IMR-90 (cell line): ENCODE data around the gene THPO. TPM values are rescaled to one million over a fixed set of nuclear protein-coding genes. Genes with fewer than 3 reads are reported as not detected.

Experiments used
- ATAC-seq: fragments of 200-7000 bp; cut with Tn5 transposase; 2 replicates; pipeline ENCODE4 v1.9.1; 2020; ENCODE audit warnings: low read depth, mild to moderate bottlenecking, moderate library complexity
- BruUV-seq: library from RNA; stranded (reverse); fragments of 400-500 nt; replicated peaks from 2 replicates; lab custom pipeline; 2021; lab: Mats Ljungman, UMichigan
- CTCF ChIA-PET: fragments of 300-600 bp; formaldehyde crosslinking; extraction: SDS; loops from one replicate; lab custom pipeline; 2021; ENCODE audit warnings: antibody characterized with exemption; lab: Yijun Ruan, JAX
- POLR2A ChIA-PET: fragments of 300-600 bp; sonication (Branson Sonifier 250); formaldehyde crosslinking; loops from one replicate; lab custom pipeline; 2022; ENCODE audit warnings: antibody characterized with exemption; ENCODE audit not compliant: unreplicated experiment; lab: Charles Lee
- DNase-seq: peaks from one replicate; pipeline ENCODE4 v3.0.0; 2013
- H2AFZ ChIP-seq: replicated peaks from 2 replicates; pipeline ENCODE3; 2013; ENCODE audit warnings: low read length, mild to moderate bottlenecking; ENCODE audit not compliant: poor library complexity
- H2AK5ac ChIP-seq: 2 replicates; pipeline ENCODE4 v1.6.1; 2013; ENCODE audit warnings: low read depth, low read length, inconsistent platforms
- H2AK9ac ChIP-seq: replicated peaks from 2 replicates; pipeline ENCODE3; 2013; ENCODE audit warnings: mild to moderate bottlenecking, low read depth, low read length, moderate library complexity; ENCODE audit not compliant: poor library complexity
- H2BK120ac ChIP-seq: 2 replicates; pipeline ENCODE4 v1.6.1; 2013; ENCODE audit warnings: low read depth, low read length, inconsistent platforms
- H2BK15ac ChIP-seq: 3 replicates; pipeline ENCODE4 v1.6.1; 2013; ENCODE audit warnings: low read depth, low read length, inconsistent platforms
- H2BK20ac ChIP-seq: 2 replicates; pipeline ENCODE4 v1.6.1; 2013; ENCODE audit warnings: low read depth, mild to moderate bottlenecking, inconsistent platforms, low read length, moderate library complexity
- H2BK5ac ChIP-seq: 2 replicates; pipeline ENCODE4 v1.6.1; 2013; ENCODE audit warnings: mild to moderate bottlenecking, low read depth, low read length, inconsistent platforms; ENCODE audit not compliant: poor library complexity, severe bottlenecking
- H3K14ac ChIP-seq: replicated peaks from 2 replicates; pipeline ENCODE4 v1.6.1; 2013; ENCODE audit warnings: low read depth, low read length, inconsistent platforms
- H3K18ac ChIP-seq: 2 replicates; pipeline ENCODE4 v1.6.1; 2013; ENCODE audit warnings: low read depth, low read length, control low read depth
- H3K23ac ChIP-seq: 2 replicates; pipeline ENCODE4 v1.6.1; 2013; ENCODE audit warnings: low read depth, low read length, inconsistent platforms
- H3K27ac ChIP-seq: 2 replicates; pipeline ENCODE4 v1.5.1; 2013; ENCODE audit warnings: mild to moderate bottlenecking, control low read depth, low read length; ENCODE audit not compliant: insufficient read depth
- H3K27me3 ChIP-seq: 2 replicates; pipeline ENCODE4 v1.6.1; 2013; ENCODE audit warnings: low read length; ENCODE audit not compliant: control insufficient read depth, insufficient read depth
- H3K36me3 ChIP-seq: 2 replicates; pipeline ENCODE4 v1.6.1; 2013; ENCODE audit warnings: low read length, mixed read lengths; ENCODE audit not compliant: control insufficient read depth, insufficient read depth
- H3K4ac ChIP-seq: 2 replicates; pipeline ENCODE4 v1.6.1; 2013; ENCODE audit warnings: low read depth, low read length, inconsistent platforms
- H3K4me1 ChIP-seq: 2 replicates; pipeline ENCODE4 v1.6.1; 2013; ENCODE audit warnings: low read length, mixed read lengths; ENCODE audit not compliant: control insufficient read depth, insufficient read depth
- H3K4me2 ChIP-seq: 2 replicates; pipeline ENCODE4 v1.6.1; 2013; ENCODE audit warnings: low read depth, mild to moderate bottlenecking, control low read depth, low read length, moderate library complexity
- H3K4me3 ChIP-seq: 2 replicates; pipeline ENCODE4 v1.5.1; 2013; ENCODE audit warnings: low read depth, mild to moderate bottlenecking, control low read depth, low read length, moderate library complexity; ENCODE audit not compliant: insufficient read depth
- H3K56ac ChIP-seq: 2 replicates; pipeline ENCODE4 v1.6.1; 2013; ENCODE audit warnings: low read length, inconsistent platforms; ENCODE audit not compliant: insufficient read depth; ENCODE audit errors: extremely low read depth
- H3K79me1 ChIP-seq, 2 experiments: 2 replicates each; pipeline ENCODE4 v1.6.1; 2013; ENCODE audit warnings: low read length in 2 of 2, inconsistent platforms in 1 of 2, low read depth in 1 of 2
- H3K9ac ChIP-seq: 2 replicates; pipeline ENCODE4 v1.6.1; 2013; ENCODE audit warnings: low read depth, low read length, control low read depth
- H3K9me1 ChIP-seq: 2 replicates; pipeline ENCODE4 v1.6.1; 2013; ENCODE audit warnings: low read length, inconsistent platforms; ENCODE audit not compliant: insufficient read depth
- H3K9me3 ChIP-seq: 2 replicates; pipeline ENCODE4 v1.6.1; 2013; ENCODE audit warnings: low read length; ENCODE audit not compliant: control insufficient read depth, insufficient read depth
- H4K20me1 ChIP-seq: 2 replicates; pipeline ENCODE4 v1.6.1; 2013; ENCODE audit warnings: low read length, inconsistent platforms; ENCODE audit not compliant: insufficient read depth
- H4K5ac ChIP-seq: 2 replicates; pipeline ENCODE4 v1.6.1; 2013; ENCODE audit warnings: mild to moderate bottlenecking, low read depth, low read length, control low read depth
- H4K8ac ChIP-seq, 2 experiments: 2 replicates each; pipeline ENCODE4 v1.6.1; 2013; ENCODE audit warnings: low read depth in 2 of 2, low read length in 2 of 2, control low read depth in 1 of 2, inconsistent platforms in 1 of 2
- H4K91ac ChIP-seq: 2 replicates; pipeline ENCODE4 v1.6.1; 2013; ENCODE audit warnings: low read depth, low read length, inconsistent platforms; ENCODE audit not compliant: insufficient read depth
- BHLHE40 ChIP-seq: fragments of 150-350 bp; IDR thresholded peaks from 2 replicates; pipeline ENCODE4 v1.6.1; 2016; ENCODE audit warnings: mild to moderate bottlenecking, low read depth, low read length
- CEBPB ChIP-seq: IDR thresholded peaks from 2 replicates; pipeline ENCODE4 v1.6.1; 2012; ENCODE audit warnings: low read depth, low read length, improper control_type of control experiment
- CHD1 ChIP-seq: IDR thresholded peaks from 2 replicates; pipeline ENCODE4 v1.6.1; 2012; ENCODE audit warnings: low read depth, low read length, improper control_type of control experiment
- CTCF ChIP-seq: conservative IDR thresholded peaks from 2 replicates; pipeline ENCODE4 v1.5.1; 2012; ENCODE audit warnings: mild to moderate bottlenecking, low read depth, low read length, improper control_type of control experiment
- ELK1 ChIP-seq: fragments of 150-350 bp; IDR thresholded peaks from 2 replicates; pipeline ENCODE4 v1.6.1; 2016; ENCODE audit warnings: low read depth, mild to moderate bottlenecking, low read length, moderate library complexity, borderline replicate concordance
- FOS ChIP-seq: fragments of 150-350 bp; IDR thresholded peaks from 2 replicates; pipeline ENCODE4 v1.6.1; 2016; ENCODE audit warnings: low read depth, low read length
- MAFK ChIP-seq: IDR thresholded peaks from 2 replicates; pipeline ENCODE4 v1.6.1; 2012; ENCODE audit warnings: low read depth, low read length, improper control_type of control experiment
- MAZ ChIP-seq: IDR thresholded peaks from 2 replicates; pipeline ENCODE4 v1.6.1; 2012; ENCODE audit warnings: low read depth, mild to moderate bottlenecking, low read length, improper control_type of control experiment, moderate library complexity, borderline replicate concordance
- MXI1 ChIP-seq: IDR thresholded peaks from 2 replicates; pipeline ENCODE4 v1.6.1; 2012; ENCODE audit warnings: low read depth, mild to moderate bottlenecking, low read length, moderate library complexity, borderline replicate concordance
- NFE2L2 ChIP-seq: fragments of 150-350 bp; IDR thresholded peaks from 2 replicates; pipeline ENCODE4 v1.6.1; 2016; ENCODE audit warnings: low read depth, mild to moderate bottlenecking, low read length
- POLR2A ChIP-seq: IDR thresholded peaks from 2 replicates; pipeline ENCODE4 v1.6.1; 2012; ENCODE audit warnings: mild to moderate bottlenecking, low read depth, low read length
- RAD21 ChIP-seq: IDR thresholded peaks from 2 replicates; pipeline ENCODE4 v1.6.1; 2012; ENCODE audit warnings: low read length, improper control_type of control experiment
- RCOR1 ChIP-seq: IDR thresholded peaks from 2 replicates; pipeline ENCODE4 v1.6.1; 2012; ENCODE audit warnings: mild to moderate bottlenecking, low read length, improper control_type of control experiment; ENCODE audit not compliant: insufficient replicate concordance
- RFX5 ChIP-seq: IDR thresholded peaks from 2 replicates; pipeline ENCODE4 v1.8.0; 2012; ENCODE audit warnings: low read depth, mild to moderate bottlenecking, low read length, moderate library complexity
- SMC3 ChIP-seq: fragments of 150-350 bp; IDR thresholded peaks from 2 replicates; pipeline ENCODE4 v1.6.1; 2016; ENCODE audit warnings: low read depth, mild to moderate bottlenecking, antibody characterized with exemption, low read length, moderate library complexity
- USF2 ChIP-seq: fragments of 150-350 bp; IDR thresholded peaks from 2 replicates; pipeline ENCODE4 v1.6.1; 2017; ENCODE audit warnings: mild to moderate bottlenecking, antibody characterized with exemption, low read length, low read depth
- WGBS, 2 experiments: methylation state at CpG; one replicate each; pipeline versions ENCODE4 v1.1.5 to v1.1.7; 2013; ENCODE audit warnings: missing lambda C conversion rate in 2 of 2; ENCODE audit not compliant: insufficient read length in 1 of 2; ENCODE audit errors: extremely low coverage in 2 of 2; 5-methylcytosine and 5-hydroxymethylcytosine counted together
- dilution Hi-C: fragments of 300-500 bp; cut with HindIII; formaldehyde crosslinking; loops from one replicate; pipeline ENCODE4 v1.14.3; 2018; ENCODE audit warnings: low sequenced_read_pairs; ENCODE audit not compliant: unreplicated experiment
- in situ Hi-C: fragments of 300-500 bp; cut with MboI; formaldehyde crosslinking; loops from 3 replicates; pipeline ENCODE4 v1.14.3; 2019; ENCODE audit warnings: low sequenced_read_pairs, inconsistent platforms, mixed read lengths
- intact Hi-C: fragments of 100-400 bp; cut with micrococcal nuclease; formaldehyde crosslinking; loops from 2 replicates; pipeline ENCODE4 v1.10.0; 2022
- polyA plus RNA-seq, 3 experiments: library from polyadenylated mRNA; depleted of rRNA; stranded (reverse); fragments of >200 nt; gene quantifications; 2 replicates each; pipeline ENCODE4 v1.2.3, GENCODE V29; 2012; ENCODE audit warnings: low replicate concordance in 1 of 3
- total RNA-seq: library from RNA; depleted of rRNA; stranded (reverse); fragments of >200 nt; gene quantifications from 2 replicates; pipeline ENCODE4 v1.2.3, GENCODE V29; 2012

The THPO gene
- total and polyA plus RNA-seq, 2 of the 4 experiments (the other 2 are of a cell fraction): not detected

GRCh38 chr3:184409331-184409926 lies 31.4 kb upstream of the THPO start:
- H3K4me3 ChIP-seq: no peak overlapping the region
- H4K8ac ChIP-seq: no peak overlapping the region
- no peak overlapping the region for H3K56ac ChIP-seq
- TF ChIP-seq RCOR1: no peak
- TF ChIP-seq BHLHE40: no peak
- TF ChIP-seq ELK1: no peak
- TF ChIP-seq CEBPB: no peak
- TF ChIP-seq MAFK: no peak
- TF ChIP-seq SMC3: no peak
- no peak for TF ChIP-seq POLR2A
- no peak for TF ChIP-seq USF2
- TF ChIP-seq RAD21: no peak
- no peak for TF ChIP-seq CTCF
- no peak for TF ChIP-seq FOS
- TF ChIP-seq CHD1: no peak
- TF ChIP-seq MXI1: no peak
- no peak for TF ChIP-seq NFE2L2
- TF ChIP-seq MAZ: no peak
- no peak for TF ChIP-seq RFX5
- in situ Hi-C loops: no loop called here
- no peaks in the 10 kb centered on the region for H3K36me3 ChIP-seq
- H3K4me2 ChIP-seq: no peak overlapping the region
- no peak overlapping the region for H2AK9ac ChIP-seq
- H4K20me1 ChIP-seq: no peaks in the 10 kb centered on the region
- H3K27me3 ChIP-seq: peaks cover 42% of the 10 kb centered on the region
- H3K23ac ChIP-seq: no peak overlapping the region
- no TSS peak for BruUV-seq
- ChIA-PET POLR2A (no interaction called here), CTCF (no interaction called here)
- DNase-seq: no peak
- H3K79me1 ChIP-seq: no peaks in the 10 kb centered on the region
- H2AFZ ChIP-seq: no peak overlapping the region
- H3K9me1 ChIP-seq: no peaks in the 10 kb centered on the region
- intact Hi-C loops: no loop called here
- H4K5ac ChIP-seq: no peak overlapping the region
- no peak overlapping the region for H2BK5ac ChIP-seq
- H3K4me1 ChIP-seq: no peaks in the 10 kb centered on the region
- H3K18ac ChIP-seq: no peak overlapping the region
- H4K91ac ChIP-seq: no peak overlapping the region
- H3K27ac ChIP-seq: no peak overlapping the region
- no peak overlapping the region for H2BK20ac ChIP-seq
- H2AK5ac ChIP-seq: no peak overlapping the region
- ATAC-seq: no peak
- dilution Hi-C loops: no loop called here
- peaks cover 3% of the 10 kb centered on the region; the same call in 1 of the 2 replicates for H3K9me3 ChIP-seq
- no peak overlapping the region for H2BK15ac ChIP-seq
- no peak overlapping the region for H3K14ac ChIP-seq
- no peak overlapping the region for H2BK120ac ChIP-seq
- no CpG with 5 or more reads among the region's 8 CpGs for WGBS, 2 experiments
- H3K4ac ChIP-seq: no peak overlapping the region
- no peak overlapping the region for H3K9ac ChIP-seq
